Left lung (tissue), 10 donors: ENCODE results near the gene KCTD17. TPM values are rescaled to one million over a fixed set of nuclear protein-coding genes. Genes with fewer than 3 reads are reported as not detected.

ENCODE experiments used
- ATAC-seq: fragments of 200-7000 bp; cut with Tn5 transposase; one replicate; pipeline ENCODE4 v1.9.1; 2020; ENCODE audit warnings: moderate library complexity
- DNase-seq, 4 donors: peaks; one replicate each; pipeline ENCODE4 v3.0.0-alpha.2; 2013 to 2020
- H3K27ac ChIP-seq, 2 donors: fragments of 200-600 bp; sonication (generic) in 1 of 2; one replicate each; pipeline versions ENCODE4 v1.5.0 to v1.8.0; 2020 to 2021
- H3K27me3 ChIP-seq, 2 donors: fragments of 200-600 bp; sonication (generic) in 1 of 2; one replicate each; pipeline versions ENCODE4 v1.5.0 to v1.8.0; 2020 to 2021
- H3K36me3 ChIP-seq, 2 donors: fragments of 200-600 bp; sonication (generic) in 1 of 2; one replicate each; pipeline versions ENCODE4 v1.5.0 to v1.8.0; 2020 to 2021
- H3K4me1 ChIP-seq, 2 donors: fragments of 200-600 bp; one replicate each; pipeline ENCODE4 v1.8.0; 2021
- H3K4me3 ChIP-seq, 2 donors: fragments of 200-600 bp; sonication (generic) in 1 of 2; one replicate each; pipeline versions ENCODE4 v1.5.0 to v1.8.0; 2020 to 2021; ENCODE audit warnings: mild to moderate bottlenecking in 1 of 2
- H3K9me3 ChIP-seq, 2 donors: fragments of 200-600 bp; sonication (generic) in 1 of 2; one replicate each; pipeline versions ENCODE4 v1.5.0 to v1.8.0; 2020 to 2021
- CTCF ChIP-seq, 2 donors: fragments of 200-600 bp; sonication (generic) in 1 of 2; IDR thresholded peaks; one replicate each; pipeline versions ENCODE4 v1.5.0 to v1.8.0; 2021; ENCODE audit warnings: antibody characterized with exemption in 2 of 2
- intact Hi-C, 2 donors: fragments of 100-400 bp; cut with DNase I; formaldehyde crosslinking; loops; one replicate each; pipeline versions ENCODE4 v1.11.2 to v1.14.2; 2022
- polyA plus RNA-seq, 6 donors: library from polyadenylated mRNA; unstranded; fragments of 120-200 nt; gene quantifications; one replicate each; pipeline ENCODE4 v1.2.1, GENCODE V29; 2013; ENCODE audit not compliant: insufficient read length in 6 of 6
- total RNA-seq, 2 donors: library from RNA; stranded (reverse); fragmentation: NEBNext Ultra II Directional; extraction: Animal tissue kit (Norgen Biotek cat#: 25700); gene quantifications; one replicate each; pipeline ENCODE4 v1.2.1, GENCODE V29; 2021
- donor health status: DM: no; HTN: yes; CAD: no.
- donor health status: DM: no; HTN: no; CAD: no.

The KCTD17 gene
- total and polyA plus RNA-seq, 8 donors: 20.5 to 34.2 (median 25.6) TPM

DNA sequence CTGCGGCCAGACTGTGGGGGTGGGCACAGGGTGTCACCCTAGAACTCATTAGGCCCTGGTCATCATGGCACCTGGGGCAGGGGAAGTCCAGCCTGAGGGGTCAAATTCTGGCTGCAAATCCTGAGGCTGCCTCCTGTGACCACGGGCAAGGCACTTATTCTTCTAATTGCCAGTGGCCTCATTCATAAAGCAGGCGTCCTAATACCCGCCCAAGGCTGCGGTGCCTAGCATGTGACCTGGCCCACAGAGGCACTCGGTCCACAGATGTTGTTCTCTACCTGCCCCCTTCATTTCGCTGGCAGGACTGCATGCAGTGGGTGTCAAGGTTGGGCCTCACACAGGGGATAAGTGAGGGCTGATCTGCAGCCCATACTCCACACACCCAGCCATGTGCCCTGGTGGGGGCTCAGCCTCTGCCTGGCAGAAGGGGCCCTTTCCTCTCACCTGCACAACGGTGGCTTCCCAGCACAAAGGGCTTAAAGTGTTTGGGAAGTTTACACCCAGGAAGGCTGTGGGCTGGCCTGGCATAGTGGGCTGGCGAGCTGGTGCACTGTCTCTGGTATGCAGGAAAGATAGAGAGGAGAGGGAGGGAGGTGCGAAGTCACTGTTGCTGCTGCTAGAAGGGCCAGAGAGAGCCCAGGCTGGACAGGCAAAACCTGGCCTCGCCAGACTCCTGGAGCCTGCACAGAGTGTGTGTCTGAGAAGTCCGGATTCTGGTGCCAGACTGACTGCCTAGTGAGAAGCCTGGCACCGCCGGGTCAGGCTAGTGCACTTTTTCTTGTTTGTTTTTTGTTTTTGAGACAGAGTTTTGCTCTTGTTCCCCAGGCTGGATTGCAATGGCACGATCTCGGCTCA lies 28.8 kb upstream of the KCTD17 start:
- Histone ChIP-seq H3K4me1 (peaks cover 15 to 45% of the 10 kb centered on the region in 2 donors), H3K27ac (no peak overlapping the region), H3K27me3 (no peaks in the 10 kb centered on the region), H3K4me3 (no peak overlapping the region), H3K9me3 (no peaks in the 10 kb centered on the region), H3K36me3 (peaks cover 0 to 42% of the 10 kb centered on the region in 2 donors)
- intact Hi-C loops: no loop called here
- DNase-seq (no peak), ATAC-seq (peak; percentile 6)
- no peak for TF ChIP-seq CTCF (IDR thresholded peaks at IDR 0.05)

DNA sequence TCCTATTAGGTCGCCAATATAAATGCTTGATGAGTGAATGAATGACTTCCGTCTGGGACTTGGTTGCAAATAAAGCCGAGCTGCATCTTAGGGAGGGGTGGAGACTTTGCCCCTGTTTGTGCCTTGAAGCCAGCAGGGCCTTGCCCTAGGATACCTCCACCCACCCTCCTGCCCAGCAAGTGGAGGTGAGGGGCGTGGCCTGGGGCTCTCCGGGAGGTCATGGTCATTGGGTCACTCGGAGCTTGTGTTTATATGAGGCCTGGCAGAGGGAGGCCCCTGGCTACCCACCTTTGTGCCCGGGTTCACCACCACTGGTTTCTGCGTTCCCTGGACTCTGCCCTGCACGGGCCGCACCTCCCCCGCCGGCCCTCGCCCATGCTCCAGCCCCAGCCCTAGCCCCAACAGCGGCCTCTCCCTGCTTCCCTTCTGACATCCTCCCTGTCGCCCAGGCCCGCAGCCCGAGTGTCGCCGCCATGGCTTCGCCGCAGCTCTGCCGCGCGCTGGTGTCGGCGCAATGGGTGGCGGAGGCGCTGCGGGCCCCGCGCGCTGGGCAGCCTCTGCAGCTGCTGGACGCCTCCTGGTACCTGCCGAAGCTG lies 27.7 kb upstream of the KCTD17 start:
- TF ChIP-seq CTCF (IDR thresholded peaks at IDR 0.05): no peak
- peaks cover 5 to 34% of the 10 kb centered on the region in 2 donors for H3K4me1 ChIP-seq

GRCh38 chr22:37024339-37025157 lies 27.0 kb upstream of the KCTD17 start:
- peaks cover 0 to 54% of the 10 kb centered on the region in 2 donors for H3K36me3 ChIP-seq
- no peak for ATAC-seq

More for the DNA sequence above, 27.7 kb upstream of the KCTD17 start:
- H3K9me3 ChIP-seq: no peaks in the 10 kb centered on the region
- DNase-seq (no peak), ATAC-seq (no peak)
- intact Hi-C loops: no loop called here
- no peak overlapping the region for H3K27ac ChIP-seq
- no peak overlapping the region for H3K4me3 ChIP-seq
- H3K27me3 ChIP-seq: no peaks in the 10 kb centered on the region
- H3K36me3 ChIP-seq: peaks cover 0 to 47% of the 10 kb centered on the region in 2 donors

DNA sequence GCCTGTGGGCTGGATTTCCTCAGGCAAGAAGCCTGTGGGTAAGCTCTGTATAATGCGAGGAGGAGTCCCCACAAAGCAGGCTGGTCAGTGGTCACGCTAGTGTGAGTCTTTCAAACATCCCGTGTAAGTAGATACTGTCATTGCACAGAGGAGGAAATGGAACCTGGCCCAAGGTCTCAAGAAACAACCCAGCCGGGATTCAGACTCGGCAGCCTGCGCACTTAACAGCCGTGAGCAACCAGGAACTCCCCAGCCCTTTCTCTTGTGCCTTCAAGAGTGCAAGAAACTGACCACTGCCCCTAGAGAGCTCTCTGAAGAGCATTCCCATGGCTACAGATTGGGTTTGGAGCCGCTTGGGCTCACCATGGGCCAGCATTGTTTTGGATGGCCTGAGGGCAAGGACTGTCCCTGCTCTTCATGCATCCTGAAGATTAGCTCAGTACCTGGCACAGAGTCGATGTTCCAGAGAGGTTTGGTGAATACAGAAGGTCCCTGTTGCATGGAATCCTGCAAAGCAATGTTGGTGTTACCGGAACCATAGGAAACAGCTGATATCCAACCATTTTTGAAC lies 26.0 kb upstream of the KCTD17 start:
- Histone ChIP-seq H3K4me3 (no peak overlapping the region), H3K36me3 (peaks cover 0 to 64% of the 10 kb centered on the region in 2 donors), H3K27me3 (no peaks in the 10 kb centered on the region), H3K4me1 (peaks cover 5 to 26% of the 10 kb centered on the region in 2 donors), H3K27ac (no peak overlapping the region), H3K9me3 (no peaks in the 10 kb centered on the region)
- DNase-seq (no peak), ATAC-seq (peak; percentile 37)
- TF ChIP-seq CTCF (IDR thresholded peaks at IDR 0.05): no peak
- intact Hi-C loops: no loop called here

More at GRCh38 chr22:37024339-37025157, 27.0 kb upstream of the KCTD17 start:
- peaks cover 5 to 33% of the 10 kb centered on the region in 2 donors for H3K4me1 ChIP-seq
- H3K27ac ChIP-seq: no peak overlapping the region
- no peak for DNase-seq
- intact Hi-C loops: no loop called here
- no peak for TF ChIP-seq CTCF (IDR thresholded peaks at IDR 0.05)
- H3K4me3 ChIP-seq: no peak overlapping the region
- no peaks in the 10 kb centered on the region for H3K27me3 ChIP-seq
- H3K9me3 ChIP-seq: no peaks in the 10 kb centered on the region
